Activated T-helper 2 cell treated with anti-CD3 and anti-CD28 coated beads, Interferon-gamma antibody, Interleukin-2, Interleukin-4, amounts not matched to agents 10 μg/mL and 5 μg/mL and 100 μg/mL, durations not matched to agents 14 hours and 24 hours and 36 hours (primary cell): ENCODE results near the gene EEPD1. TPM values are rescaled to one million over a fixed set of nuclear protein-coding genes. Genes with fewer than 3 reads are reported as not detected.

Experiments used
- DNase-seq: peaks from one replicate; pipeline ENCODE4 v3.0.0; 2021; ENCODE audit warnings: low spot score
- H3K27ac Mint-ChIP-seq: one replicate; pipeline ENCODE4 v1.8.0; 2021; ENCODE audit warnings: mixed read lengths
- H3K27me3 Mint-ChIP-seq: one replicate; pipeline ENCODE4 v1.8.0; 2021; ENCODE audit warnings: low read depth, mixed read lengths
- H3K36me3 Mint-ChIP-seq: one replicate; pipeline ENCODE4 v1.8.0; 2021; ENCODE audit warnings: low read depth, mixed read lengths
- H3K4me1 Mint-ChIP-seq: one replicate; pipeline ENCODE4 v1.8.0; 2021; ENCODE audit warnings: low read depth, mixed read lengths
- H3K4me3 Mint-ChIP-seq: one replicate; pipeline ENCODE4 v1.8.0; 2021; ENCODE audit warnings: low read depth, mild to moderate bottlenecking, moderate library complexity, mixed read lengths
- H3K9me3 Mint-ChIP-seq: one replicate; pipeline ENCODE4 v1.8.0; 2021; ENCODE audit warnings: mixed read lengths
- intact Hi-C: fragments of 100-400 bp; cut with micrococcal nuclease; formaldehyde crosslinking; loops from one replicate; pipeline ENCODE4 v1.15.1; 2023
- total RNA-seq: library from RNA; stranded (reverse); gene quantifications from 2 replicates; pipeline ENCODE4 v1.2.3, GENCODE V29; 2022

Gene EEPD1
- total RNA-seq, 1 donor from 2014 or later: 0.57 TPM

- intact Hi-C loops: no loop called here
- Mint-ChIP-seq H3K36me3 (no peaks in the 10 kb centered on the region), H3K9me3 (no peaks in the 10 kb centered on the region), H3K4me1 (no peaks in the 10 kb centered on the region), H3K4me3 (no peak overlapping the region), H3K27ac (no peak overlapping the region), H3K27me3 (peaks cover 2% of the 10 kb centered on the region)
- DNase-seq: no peak
These were observed 120.8 kb downstream of the EEPD1 start for GRCh38 chr7:36273836-36274235.

DNA sequence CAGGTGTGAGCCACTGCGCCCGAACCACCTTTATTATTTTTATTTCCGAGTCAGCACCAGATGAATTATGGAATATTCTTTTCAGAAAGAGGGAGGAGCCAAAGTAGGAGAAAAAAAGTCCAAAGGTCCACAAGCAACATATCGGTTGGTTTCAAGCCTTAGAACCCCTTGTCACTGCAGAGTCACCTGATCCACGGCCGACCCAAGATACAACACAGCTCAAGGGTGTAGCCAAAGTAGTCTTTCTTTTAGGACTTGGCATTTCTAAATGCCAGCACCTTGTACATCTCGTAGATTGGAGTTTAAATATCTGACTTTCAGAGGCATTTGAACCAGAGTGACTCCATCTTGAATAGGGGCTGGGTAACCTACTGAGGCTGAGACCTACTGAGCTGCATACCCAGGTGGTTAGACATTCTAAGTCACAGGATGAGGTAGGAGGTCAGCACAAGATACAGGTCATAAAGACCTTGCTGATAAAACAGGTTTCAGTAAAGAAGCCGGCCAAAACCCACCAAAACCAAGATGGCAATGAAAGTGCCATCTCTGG lies 122.8 kb downstream of the EEPD1 start:
- no peak for DNase-seq
- Mint-ChIP-seq H3K27ac (no peak overlapping the region), H3K4me3 (no peak overlapping the region), H3K36me3 (no peaks in the 10 kb centered on the region), H3K27me3 (peaks cover 2% of the 10 kb centered on the region), H3K4me1 (no peaks in the 10 kb centered on the region), H3K9me3 (no peaks in the 10 kb centered on the region)
- intact Hi-C loops: no loop called here

DNA sequence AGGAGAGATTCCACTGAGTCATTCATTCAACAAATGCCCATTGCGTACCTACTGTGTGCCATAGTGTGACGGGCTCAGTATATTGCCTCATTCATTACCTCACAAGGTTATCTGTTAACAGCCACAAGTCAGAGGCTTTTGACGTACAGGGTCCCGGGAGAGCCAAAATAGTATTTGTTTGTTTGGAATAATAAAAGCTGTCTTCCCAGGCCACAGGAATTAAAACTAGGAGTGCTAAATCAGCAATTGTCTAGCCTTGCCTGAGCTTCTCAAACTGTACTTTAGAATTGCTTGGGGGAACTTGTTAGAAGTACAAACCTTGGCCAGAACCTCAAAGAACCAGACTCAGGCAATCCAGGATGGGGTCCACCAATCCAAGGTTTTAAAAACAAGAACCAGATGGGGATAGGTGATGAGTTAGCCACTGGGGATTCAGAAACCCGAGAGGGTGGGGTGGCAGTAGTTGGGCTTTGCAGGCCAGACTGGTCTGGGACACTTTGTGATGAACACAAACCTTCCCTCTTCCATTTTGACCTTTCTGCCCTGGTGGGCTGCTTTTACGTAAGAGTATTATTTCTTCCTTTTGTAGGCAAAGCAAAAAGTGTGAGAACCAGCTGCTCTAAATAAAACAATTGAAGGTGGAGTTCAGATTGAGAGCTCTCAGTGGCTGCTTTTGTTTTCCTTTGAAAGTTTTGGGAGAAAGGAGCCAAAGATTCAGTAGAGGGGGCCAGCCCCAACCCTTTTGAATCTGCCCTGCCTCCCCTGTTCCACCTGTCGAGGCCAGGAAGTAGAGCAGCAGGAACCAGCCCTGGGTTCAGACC lies 123.6 kb downstream of the EEPD1 start:
- H3K27ac Mint-ChIP-seq: no peak overlapping the region
- no peak for DNase-seq
- intact Hi-C loops: no loop called here
- no peak overlapping the region for H3K4me3 Mint-ChIP-seq
- no peaks in the 10 kb centered on the region for H3K36me3 Mint-ChIP-seq
- no peaks in the 10 kb centered on the region for H3K9me3 Mint-ChIP-seq
- H3K4me1 Mint-ChIP-seq: peaks cover 3% of the 10 kb centered on the region
- peaks cover 2% of the 10 kb centered on the region for H3K27me3 Mint-ChIP-seq

- no peak for DNase-seq
- H3K27ac Mint-ChIP-seq: no peak overlapping the region
- H3K9me3 Mint-ChIP-seq: no peaks in the 10 kb centered on the region
- no peak overlapping the region for H3K4me3 Mint-ChIP-seq
- no peaks in the 10 kb centered on the region for H3K36me3 Mint-ChIP-seq
- intact Hi-C loops: no loop called here
- H3K27me3 Mint-ChIP-seq: peaks cover 2% of the 10 kb centered on the region
- peaks cover 3% of the 10 kb centered on the region for H3K4me1 Mint-ChIP-seq
These were observed 124.1 kb downstream of the EEPD1 start for GRCh38 chr7:36277249-36277542.

DNA sequence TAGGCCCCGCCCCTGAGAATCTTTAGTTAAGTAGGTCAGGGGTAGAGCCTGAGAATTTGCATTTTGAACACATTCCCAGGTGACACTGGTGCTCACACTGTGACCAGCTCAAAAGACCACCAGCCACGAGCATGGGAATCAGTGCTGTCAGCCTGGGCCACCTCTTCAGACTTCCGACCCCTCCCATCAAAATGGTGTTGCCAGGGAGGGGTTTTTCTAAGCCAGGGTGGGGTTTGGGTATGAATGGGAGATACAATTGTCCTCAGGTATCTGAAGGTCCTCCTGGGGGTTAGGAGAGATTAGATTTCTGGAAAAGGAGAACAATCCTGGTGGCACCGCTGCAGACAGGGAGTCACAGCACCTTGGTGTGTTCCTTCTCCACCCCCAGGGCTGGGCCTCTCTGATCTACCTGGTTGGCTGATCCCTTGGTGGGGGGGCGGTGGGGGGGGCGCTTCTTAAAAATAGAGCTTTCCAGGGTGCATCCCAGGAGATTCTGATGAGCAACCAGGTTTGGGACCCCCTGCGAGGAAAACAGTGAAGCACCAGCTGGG lies 125.1 kb downstream of the EEPD1 start:
- intact Hi-C loops: no loop called here
- no peaks in the 10 kb centered on the region for H3K36me3 Mint-ChIP-seq
- no peak overlapping the region for H3K4me3 Mint-ChIP-seq
- peaks cover 6% of the 10 kb centered on the region for H3K4me1 Mint-ChIP-seq
- H3K9me3 Mint-ChIP-seq: no peaks in the 10 kb centered on the region
- no peak overlapping the region for H3K27ac Mint-ChIP-seq
- DNase-seq: no peak
- H3K27me3 Mint-ChIP-seq: peaks cover 2% of the 10 kb centered on the region

GRCh38 chr7:36278620-36279172 lies 125.6 kb downstream of the EEPD1 start:
- no peak overlapping the region for H3K4me3 Mint-ChIP-seq
- H3K27ac Mint-ChIP-seq: no peak overlapping the region
- intact Hi-C loops: no loop called here
- H3K9me3 Mint-ChIP-seq: no peaks in the 10 kb centered on the region
- peaks cover 11% of the 10 kb centered on the region for H3K4me1 Mint-ChIP-seq
- DNase-seq: no peak
- H3K27me3 Mint-ChIP-seq: peaks cover 2% of the 10 kb centered on the region
- no peaks in the 10 kb centered on the region for H3K36me3 Mint-ChIP-seq

GRCh38 chr7:36279200-36279925 lies 126.3 kb downstream of the EEPD1 start:
- Mint-ChIP-seq H3K4me3 (no peak overlapping the region), H3K36me3 (no peaks in the 10 kb centered on the region), H3K27ac (no peak overlapping the region), H3K9me3 (no peaks in the 10 kb centered on the region), H3K27me3 (peaks cover 2% of the 10 kb centered on the region), H3K4me1 (peaks cover 15% of the 10 kb centered on the region)
- no peak for DNase-seq
- intact Hi-C loops: no loop called here

- no peak overlapping the region for H3K4me3 Mint-ChIP-seq
- H3K27me3 Mint-ChIP-seq: peaks cover 2% of the 10 kb centered on the region
- H3K36me3 Mint-ChIP-seq: no peaks in the 10 kb centered on the region
- DNase-seq: no peak
- H3K27ac Mint-ChIP-seq: no peak overlapping the region
- H3K9me3 Mint-ChIP-seq: no peaks in the 10 kb centered on the region
- H3K4me1 Mint-ChIP-seq: peaks cover 18% of the 10 kb centered on the region
- intact Hi-C loops: no loop called here
These were observed 126.9 kb downstream of the EEPD1 start for GRCh38 chr7:36279926-36280315.

DNA sequence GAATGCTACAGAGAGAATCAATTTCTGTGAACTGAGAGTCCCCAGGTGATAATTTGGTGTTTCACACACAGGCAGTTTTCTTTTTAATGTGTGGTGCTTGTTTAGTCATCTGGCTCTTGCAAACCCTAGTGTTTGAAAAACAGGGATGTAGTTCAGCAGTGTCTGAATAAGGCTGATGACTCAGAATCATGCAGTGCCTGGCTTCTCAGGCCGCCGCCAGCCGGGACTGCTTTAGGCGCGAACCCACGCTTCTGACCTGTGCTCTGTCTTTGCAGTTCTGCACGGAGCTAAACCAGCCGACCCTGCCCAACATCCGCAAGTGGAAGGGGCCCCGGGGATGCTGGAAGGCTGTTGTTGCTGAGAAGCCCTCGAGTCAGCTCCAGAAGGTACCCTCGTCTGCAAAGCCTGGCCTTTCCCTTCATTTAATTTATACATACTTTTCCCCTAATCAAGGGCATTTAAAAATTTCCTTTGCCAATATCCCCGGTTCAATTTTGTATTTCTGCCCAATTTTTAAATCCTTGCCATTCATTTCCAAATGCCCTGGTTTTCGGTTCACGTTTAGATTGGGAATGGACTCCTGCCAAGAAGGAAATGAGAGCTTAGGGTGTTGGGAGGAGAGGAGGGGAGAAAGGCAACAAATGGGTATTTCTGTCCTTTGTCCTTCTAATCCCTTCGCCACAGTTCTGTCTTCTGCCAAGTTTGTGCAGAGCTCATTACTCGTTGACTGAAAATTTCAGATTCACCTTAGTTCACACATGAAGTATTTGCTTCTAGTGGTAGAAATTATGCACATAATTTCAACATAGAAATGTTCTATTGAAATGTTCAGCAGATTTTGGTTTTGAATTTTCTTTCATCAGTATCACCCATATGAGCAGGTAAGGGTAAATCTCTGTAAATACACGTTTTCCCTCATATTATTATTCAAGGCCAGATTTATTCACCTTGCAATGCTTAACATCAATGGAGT lies 128.1 kb downstream of the EEPD1 start:
- intact Hi-C loops: no loop called here
- H3K27me3 Mint-ChIP-seq: peaks cover 2% of the 10 kb centered on the region
- H3K9me3 Mint-ChIP-seq: no peaks in the 10 kb centered on the region
- H3K4me3 Mint-ChIP-seq: no peak overlapping the region
- peaks cover 18% of the 10 kb centered on the region for H3K4me1 Mint-ChIP-seq
- no peak for DNase-seq
- no peak overlapping the region for H3K27ac Mint-ChIP-seq
- no peaks in the 10 kb centered on the region for H3K36me3 Mint-ChIP-seq

- no peak overlapping the region for H3K27ac Mint-ChIP-seq
- H3K9me3 Mint-ChIP-seq: no peaks in the 10 kb centered on the region
- peaks cover 23% of the 10 kb centered on the region for H3K4me1 Mint-ChIP-seq
- intact Hi-C loops: no loop called here
- H3K36me3 Mint-ChIP-seq: no peaks in the 10 kb centered on the region
- no peak for DNase-seq
- H3K27me3 Mint-ChIP-seq: peaks cover 2% of the 10 kb centered on the region
- no peak overlapping the region for H3K4me3 Mint-ChIP-seq
These were observed 129.1 kb downstream of the EEPD1 start for GRCh38 chr7:36281945-36282717.

DNA sequence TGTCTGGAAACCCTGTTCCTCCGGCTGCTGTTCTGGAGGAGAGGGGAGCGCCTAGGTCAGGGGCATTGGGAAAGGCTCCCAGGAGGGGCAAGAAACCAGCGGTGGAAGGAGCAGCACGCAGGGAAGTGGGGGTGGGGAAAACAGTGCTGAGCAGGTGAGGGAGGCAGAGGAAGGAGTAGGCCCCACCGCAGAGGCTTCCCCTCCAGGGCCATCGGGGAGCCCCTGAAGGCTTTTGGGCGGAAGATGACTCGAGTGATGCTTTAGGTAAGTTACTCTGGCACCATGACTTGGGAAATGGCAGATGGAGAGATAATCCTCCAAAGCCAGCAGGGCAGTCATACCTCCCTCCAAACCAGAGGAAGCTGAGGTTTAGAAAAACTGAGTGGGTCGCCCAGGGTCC lies 130.1 kb downstream of the EEPD1 start:
- intact Hi-C loops: no loop called here
- Mint-ChIP-seq H3K36me3 (no peaks in the 10 kb centered on the region), H3K27ac (no peak overlapping the region), H3K4me1 (peaks cover 34% of the 10 kb centered on the region), H3K9me3 (no peaks in the 10 kb centered on the region), H3K4me3 (no peak overlapping the region), H3K27me3 (no peaks in the 10 kb centered on the region)
- no peak for DNase-seq
